A549 (cell line): ENCODE results near the gene SLC24A4.

ENCODE experiments used
- CBX8 ChIP-seq: fragments of 200-600 bp; sonication (generic); IDR thresholded peaks from 2 replicates; pipeline ENCODE4 v1.6.1; 2016
- CTCF ChIP-seq: fragments of >200 bp; sonication (Bioruptor Twin); formaldehyde crosslinking; IDR thresholded peaks from 3 replicates; pipeline ENCODE4 v1.5.1; 2016
- EP300 ChIP-seq, 2 experiments: fragments of >200 bp; sonication (Bioruptor Twin); formaldehyde crosslinking; IDR thresholded peaks; 2 replicates in 1 of 2; 3 replicates in 1 of 2; pipeline ENCODE4 v1.6.1; 2016 to 2017
- HOXB13 ChIP-seq: fragments of 250-450 bp; sonication (Bioruptor Pico); IDR thresholded peaks from 2 replicates; pipeline ENCODE4 v1.5.0; 2020; ENCODE audit warnings: low read depth, mild to moderate bottlenecking, moderate library complexity
- KDM1A ChIP-seq: fragments of 200-600 bp; sonication (generic); IDR thresholded peaks from 2 replicates; pipeline ENCODE4 v1.6.1; 2016; ENCODE audit warnings: low read depth, mild to moderate bottlenecking
- POLR2A ChIP-seq: IDR thresholded peaks from 2 replicates; pipeline ENCODE4 v1.6.1; 2012; ENCODE audit warnings: mild to moderate bottlenecking, low read length
- POLR2AphosphoS2 ChIP-seq: conservative IDR thresholded peaks from 2 replicates; pipeline ENCODE4 v1.6.1; 2012; ENCODE audit warnings: low read length, improper control_type of control experiment, inconsistent platforms
- RCOR1 ChIP-seq: fragments of 150-350 bp; IDR thresholded peaks from 2 replicates; pipeline ENCODE4 v1.6.1; 2014; ENCODE audit warnings: antibody characterized with exemption, low read length, low read depth
- TF ChIP-seq, protein P1 (sequence below): IDR thresholded peaks from 2 replicates; pipeline ENCODE4 v1.6.1; 2012

- TF ChIP-seq POLR2AphosphoS2 (no peak), CTCF (no peak), CBX8 (no peak), EP300 (IDR thresholded peaks at IDR 0.05) (no peak), HOXB13 (CRISPR knock-in tag) (no peak), POLR2A (no peak), RCOR1 (no peak), KDM1A (no peak)
- TF ChIP-seq, protein P1, sequence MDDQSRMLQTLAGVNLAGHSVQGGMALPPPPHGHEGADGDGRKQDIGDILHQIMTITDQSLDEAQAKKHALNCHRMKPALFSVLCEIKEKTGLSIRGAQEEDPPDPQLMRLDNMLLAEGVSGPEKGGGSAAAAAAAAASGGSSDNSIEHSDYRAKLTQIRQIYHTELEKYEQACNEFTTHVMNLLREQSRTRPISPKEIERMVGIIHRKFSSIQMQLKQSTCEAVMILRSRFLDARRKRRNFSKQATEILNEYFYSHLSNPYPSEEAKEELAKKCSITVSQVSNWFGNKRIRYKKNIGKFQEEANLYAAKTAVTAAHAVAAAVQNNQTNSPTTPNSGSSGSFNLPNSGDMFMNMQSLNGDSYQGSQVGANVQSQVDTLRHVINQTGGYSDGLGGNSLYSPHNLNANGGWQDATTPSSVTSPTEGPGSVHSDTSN, result no peak
Observed at GRCh38 chr14:92397150-92397952, 74.4 kb downstream of the SLC24A4 start.
